Measurements from ENCODE around the gene PARPBP.

The PARPBP gene

GRCh38 chr12:102201436-102202061, 81.6 kb downstream of the PARPBP start:
- no peaks in the 10 kb centered on the region for H3K27me3 ChIP-seq (ENCODE audit: control insufficient read depth, insufficient read depth, low read length)
- TF ChIP-seq CTCF (IDR thresholded peaks at IDR 0.05) = no peak
- no peak overlapping the region for H3K9ac ChIP-seq
- no peaks in the 10 kb centered on the region for H3K9me3 ChIP-seq (ENCODE audit: control insufficient read depth, low read length)
- no peaks in the 10 kb centered on the region for H3K4me1 ChIP-seq
- no peaks in the 10 kb centered on the region for H3K36me3 ChIP-seq (ENCODE audit: control insufficient read depth, insufficient read depth, low read length)
- H3K4me3 ChIP-seq (ENCODE audit: low read depth, low read length) = no peak overlapping the region
- H3K4me2 ChIP-seq (ENCODE audit: low read length) = no peak overlapping the region
- H3K27ac ChIP-seq = no peak overlapping the region
- H2AFZ ChIP-seq = no peak overlapping the region
- H3K79me2 ChIP-seq = no peaks in the 10 kb centered on the region

- TF ChIP-seq CTCF (IDR thresholded peaks at IDR 0.05) = no peak
- no peaks in the 10 kb centered on the region for H3K79me2 ChIP-seq
- H3K27me3 ChIP-seq (ENCODE audit: control insufficient read depth, insufficient read depth, low read length) = no peaks in the 10 kb centered on the region
- no peak overlapping the region for H3K27ac ChIP-seq
- no peak overlapping the region for H3K9ac ChIP-seq
- H3K4me1 ChIP-seq = no peaks in the 10 kb centered on the region
- H3K4me2 ChIP-seq (ENCODE audit: low read length) = no peak overlapping the region
- no peaks in the 10 kb centered on the region for H3K9me3 ChIP-seq (ENCODE audit: control insufficient read depth, low read length)
- no peak overlapping the region for H3K4me3 ChIP-seq (ENCODE audit: low read depth, low read length)
- H2AFZ ChIP-seq = no peak overlapping the region
- H3K36me3 ChIP-seq (ENCODE audit: control insufficient read depth, insufficient read depth, low read length) = no peaks in the 10 kb centered on the region
These were observed 82.6 kb downstream of the PARPBP start for GRCh38 chr12:102202556-102202955.

GRCh38 chr12:102204025-102204424, 84.0 kb downstream of the PARPBP start:
- Histone ChIP-seq H2AFZ (no peak overlapping the region), H3K9ac (no peak overlapping the region), H3K4me3 (ENCODE audit: low read depth, low read length) (no peak overlapping the region), H3K36me3 (ENCODE audit: control insufficient read depth, insufficient read depth, low read length) (no peaks in the 10 kb centered on the region), H3K9me3 (ENCODE audit: control insufficient read depth, low read length) (no peaks in the 10 kb centered on the region), H3K79me2 (no peaks in the 10 kb centered on the region), H3K4me1 (no peaks in the 10 kb centered on the region), H3K27me3 (ENCODE audit: control insufficient read depth, insufficient read depth, low read length) (no peaks in the 10 kb centered on the region), H3K4me2 (ENCODE audit: low read length) (no peak overlapping the region), H3K27ac (no peak overlapping the region)
- no peak for TF ChIP-seq CTCF (IDR thresholded peaks at IDR 0.05)

GRCh38 chr12:102215992-102216691, 96.2 kb downstream of the PARPBP start:
- Histone ChIP-seq H3K9ac (no peak overlapping the region), H3K27me3 (ENCODE audit: control insufficient read depth, insufficient read depth, low read length) (no peaks in the 10 kb centered on the region), H3K9me3 (ENCODE audit: control insufficient read depth, low read length) (no peaks in the 10 kb centered on the region), H3K4me2 (ENCODE audit: low read length) (no peak overlapping the region), H2AFZ (no peak overlapping the region), H3K36me3 (ENCODE audit: control insufficient read depth, insufficient read depth, low read length) (no peaks in the 10 kb centered on the region), H3K27ac (no peak overlapping the region), H3K79me2 (no peaks in the 10 kb centered on the region), H3K4me3 (ENCODE audit: low read depth, low read length) (no peak overlapping the region), H3K4me1 (no peaks in the 10 kb centered on the region)
- TF ChIP-seq CTCF (IDR thresholded peaks at IDR 0.05) = no peak

GRCh38 chr12:102220736-102221135, 100.8 kb downstream of the PARPBP start:
- Histone ChIP-seq H3K36me3 (ENCODE audit: control insufficient read depth, insufficient read depth, low read length) (no peaks in the 10 kb centered on the region), H3K4me2 (ENCODE audit: low read length) (no peak overlapping the region), H3K9ac (no peak overlapping the region), H3K27ac (no peak overlapping the region), H3K4me1 (no peaks in the 10 kb centered on the region), H3K4me3 (ENCODE audit: low read depth, low read length) (no peak overlapping the region), H2AFZ (no peak overlapping the region), H3K79me2 (no peaks in the 10 kb centered on the region), H3K9me3 (ENCODE audit: control insufficient read depth, low read length) (no peaks in the 10 kb centered on the region), H3K27me3 (ENCODE audit: control insufficient read depth, insufficient read depth, low read length) (no peaks in the 10 kb centered on the region)
- TF ChIP-seq CTCF (IDR thresholded peaks at IDR 0.05) = no peak
